ENCODE results near the gene TBC1D4. TPM values are rescaled to one million over a fixed set of nuclear protein-coding genes. Genes with fewer than 3 reads are reported as not detected.

TBC1D4 gene
- polyA plus RNA-seq, 1 of the 3 experiments (the other 2 are of a cell fraction) = 8.8 TPM

GRCh38 chr13:75376792-75377402 lies 105.1 kb downstream of the TBC1D4 start (continued):
- no peak for TF ChIP-seq PBX3 (IDR thresholded peaks at IDR 0.05)

DNA sequence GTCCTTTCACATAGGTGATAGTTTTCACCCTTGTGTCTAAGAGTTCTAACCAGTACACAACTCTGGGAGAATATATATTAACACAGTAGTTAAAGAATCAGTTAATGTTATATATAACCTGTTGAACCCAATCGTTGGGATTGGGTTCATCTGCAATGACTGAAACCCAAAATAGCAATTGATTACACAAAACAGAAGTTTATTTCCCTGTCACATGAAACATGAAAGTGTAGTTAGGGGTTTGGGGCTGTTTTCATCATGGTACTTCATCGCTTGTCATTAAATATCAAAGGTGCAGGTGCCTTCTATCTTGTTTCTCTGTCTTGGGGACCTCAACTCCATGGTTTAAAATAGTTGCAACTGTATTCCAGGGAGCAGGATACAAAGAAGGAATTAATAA lies 106.6 kb downstream of the TBC1D4 start:
- CTCF ChIA-PET = interaction anchor here (1.1 to 5.9 kb wide), 3 partner anchors 77 to 107 kb away, joined by 3 to 76 read pairs (median 4); partner anchors contain the start of gene TBC1D4

More for the DNA sequence above, 106.6 kb downstream of the TBC1D4 start:
- Histone ChIP-seq H3K27me3 (ENCODE audit: insufficient read depth) (no peaks in the 10 kb centered on the region), H2AFZ (ENCODE audit: low read depth) (no peak overlapping the region), H3K9me2 (no peaks in the 10 kb centered on the region), H3F3A (replicated peaks; ENCODE audit: insufficient read depth) (peaks cover 3% of the 10 kb centered on the region), H3K4me3 (ENCODE audit: low read depth in 2 of 2, low read length in 1 of 2) (no peak overlapping the region), H3K9me3 (no peaks in the 10 kb centered on the region), H3K27ac (ENCODE audit: low read depth in 2 of 2, low read length in 1 of 2) (no peak overlapping the region), H3K36me3 (replicated peaks in 1 of 2; ENCODE audit: control insufficient read depth in 1 of 2, insufficient read depth in 2 of 2, low read length in 1 of 2) (no peaks in the 10 kb centered on the region), H3K4me2 (no peak overlapping the region), H3K4me1 (ENCODE audit: control insufficient read depth in 1 of 2, insufficient read depth in 2 of 2, low read depth in 1 of 2, low read length in 1 of 2) (peaks cover 0 to 4% of the 10 kb centered on the region in 2 experiments; a peak in 2 of 4 replicates), H4K20me1 (ENCODE audit: insufficient read depth) (no peaks in the 10 kb centered on the region), H3K79me2 (ENCODE audit: insufficient read depth) (no peaks in the 10 kb centered on the region; the same call in 1 of the 2 replicates), H3K9ac (no peak overlapping the region)
- WGBS (ENCODE audit: low lambda C conversion rate) = 91% methylated on average over 2 of the region's 2 CpGs
- TF ChIP-seq, protein P1, sequence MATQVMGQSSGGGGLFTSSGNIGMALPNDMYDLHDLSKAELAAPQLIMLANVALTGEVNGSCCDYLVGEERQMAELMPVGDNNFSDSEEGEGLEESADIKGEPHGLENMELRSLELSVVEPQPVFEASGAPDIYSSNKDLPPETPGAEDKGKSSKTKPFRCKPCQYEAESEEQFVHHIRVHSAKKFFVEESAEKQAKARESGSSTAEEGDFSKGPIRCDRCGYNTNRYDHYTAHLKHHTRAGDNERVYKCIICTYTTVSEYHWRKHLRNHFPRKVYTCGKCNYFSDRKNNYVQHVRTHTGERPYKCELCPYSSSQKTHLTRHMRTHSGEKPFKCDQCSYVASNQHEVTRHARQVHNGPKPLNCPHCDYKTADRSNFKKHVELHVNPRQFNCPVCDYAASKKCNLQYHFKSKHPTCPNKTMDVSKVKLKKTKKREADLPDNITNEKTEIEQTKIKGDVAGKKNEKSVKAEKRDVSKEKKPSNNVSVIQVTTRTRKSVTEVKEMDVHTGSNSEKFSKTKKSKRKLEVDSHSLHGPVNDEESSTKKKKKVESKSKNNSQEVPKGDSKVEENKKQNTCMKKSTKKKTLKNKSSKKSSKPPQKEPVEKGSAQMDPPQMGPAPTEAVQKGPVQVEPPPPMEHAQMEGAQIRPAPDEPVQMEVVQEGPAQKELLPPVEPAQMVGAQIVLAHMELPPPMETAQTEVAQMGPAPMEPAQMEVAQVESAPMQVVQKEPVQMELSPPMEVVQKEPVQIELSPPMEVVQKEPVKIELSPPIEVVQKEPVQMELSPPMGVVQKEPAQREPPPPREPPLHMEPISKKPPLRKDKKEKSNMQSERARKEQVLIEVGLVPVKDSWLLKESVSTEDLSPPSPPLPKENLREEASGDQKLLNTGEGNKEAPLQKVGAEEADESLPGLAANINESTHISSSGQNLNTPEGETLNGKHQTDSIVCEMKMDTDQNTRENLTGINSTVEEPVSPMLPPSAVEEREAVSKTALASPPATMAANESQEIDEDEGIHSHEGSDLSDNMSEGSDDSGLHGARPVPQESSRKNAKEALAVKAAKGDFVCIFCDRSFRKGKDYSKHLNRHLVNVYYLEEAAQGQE (IDR thresholded peaks at IDR 0.05; ENCODE audit: low read depth, low read length) = no peak
- TF ChIP-seq ZBTB33 (IDR thresholded peaks at IDR 0.05; ENCODE audit: borderline replicate concordance, low read depth) = no peak
- no peak for TF ChIP-seq TAF1 (IDR thresholded peaks at IDR 0.05; ENCODE audit: borderline replicate concordance, low read depth, low read length)
- TF ChIP-seq MXI1 (IDR thresholded peaks at IDR 0.05; ENCODE audit: low read depth, low read length) = no peak
- no peak for TF ChIP-seq GABPA (IDR thresholded peaks at IDR 0.05; ENCODE audit: low read depth)
- TF ChIP-seq RAD21 (IDR thresholded peaks at IDR 0.05; ENCODE audit: low read length) = no peak
- no peak for TF ChIP-seq TEAD4 (IDR thresholded peaks at IDR 0.05; ENCODE audit: borderline replicate concordance, insufficient read depth)
- TF ChIP-seq FOSL2 (IDR thresholded peaks at IDR 0.05; ENCODE audit: borderline replicate concordance, low read depth) = no peak
- TF ChIP-seq FOXJ3 (CRISPR knock-in tag; IDR thresholded peaks at IDR 0.05) = no peak
- no peak for TF ChIP-seq RCOR1 (IDR thresholded peaks at IDR 0.05; ENCODE audit: low read length)
- no peak for DNase-seq
- POLR2A ChIA-PET = no interaction called here

Measured in SK-N-SH (cell line).